Fibroblast of skin of left quadriceps (primary cell): ENCODE results near the gene TRO.

Source experiments
- DNase-seq, 2 experiments: peaks; one replicate each; pipeline ENCODE4 v3.0.0-alpha.2; 2013; ENCODE audit warnings: low read depth in 2 of 2

The TRO gene

GRCh38 chrX:54964766-54965497 lies 44.3 kb downstream of the TRO start:
- no peak for DNase-seq

DNA sequence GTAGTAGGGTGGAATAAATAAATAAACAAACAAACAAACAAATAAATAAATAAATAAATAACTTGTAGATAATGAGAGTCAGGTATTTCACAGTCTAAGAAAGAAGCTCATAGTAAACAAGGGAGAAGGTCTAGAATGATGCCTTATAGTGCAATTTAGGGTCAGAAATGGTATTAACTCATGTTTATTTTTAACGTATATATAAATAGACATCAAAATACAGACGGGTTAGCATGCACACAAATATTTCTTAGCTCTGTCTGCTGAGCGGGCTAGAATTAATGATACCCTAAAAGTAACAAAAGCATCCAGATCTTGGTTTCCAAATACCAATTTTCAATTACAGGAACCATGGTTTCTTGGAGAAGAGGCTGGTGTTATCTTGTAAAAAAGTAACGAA lies 56.8 kb downstream of the TRO start:
- DNase-seq = no peak

DNA sequence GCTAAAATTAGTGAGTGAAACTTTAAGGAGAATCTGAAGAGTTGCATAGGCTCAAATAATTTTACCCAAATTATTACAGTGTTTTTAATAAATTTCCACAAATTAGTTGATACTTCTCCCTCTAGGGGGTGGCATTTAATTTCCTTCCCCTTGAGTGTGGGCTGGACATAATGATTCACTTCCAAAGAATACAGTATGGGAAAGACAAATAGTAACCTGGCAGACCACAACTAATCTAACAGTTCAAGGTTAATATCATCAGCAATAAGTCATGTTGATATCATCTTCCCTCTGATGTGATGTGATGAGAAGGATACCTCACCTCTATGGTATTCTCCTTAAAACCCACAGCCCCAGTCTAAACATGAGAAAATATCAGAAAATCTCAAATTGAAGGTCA lies 57.8 kb downstream of the TRO start:
- no peak for DNase-seq

- no peak for DNase-seq
Observed at GRCh38 chrX:54979432-54979831, 58.8 kb downstream of the TRO start.

DNA sequence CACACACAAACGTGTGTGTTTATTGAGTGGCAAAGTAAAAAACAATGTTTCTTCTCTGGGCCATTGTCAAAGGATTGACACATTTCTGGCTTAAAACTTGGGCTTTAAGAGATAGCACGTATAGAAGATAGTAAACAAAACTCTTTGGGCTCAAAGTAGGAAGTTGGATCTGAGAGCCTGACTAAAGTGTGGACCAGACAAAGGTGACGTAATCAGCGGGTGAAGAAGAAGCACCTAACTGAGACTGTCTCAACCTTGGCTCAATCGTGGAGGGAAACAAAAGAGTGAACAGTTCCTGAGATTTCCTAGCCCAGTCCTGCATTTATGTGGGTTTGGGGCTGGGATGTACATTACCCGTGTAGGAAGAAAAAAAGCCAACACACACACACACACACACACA lies 59.7 kb downstream of the TRO start:
- DNase-seq = no peak
